H1 (cell line): ENCODE measurements around the gene ZNF524. TPM values are rescaled to one million over a fixed set of nuclear protein-coding genes. Genes with fewer than 3 reads are reported as not detected.

ENCODE experiments used
- EP300 ChIP-seq, 2 experiments: IDR thresholded peaks; 1 replicate in 1 of 2; 2 replicates in 1 of 2; pipeline ENCODE4 v1.6.1; 2011 to 2012; ENCODE audit warnings: low read depth in 2 of 2, low read length in 2 of 2, mild to moderate bottlenecking in 2 of 2, borderline replicate concordance in 1 of 2, inconsistent platforms in 1 of 2, moderate library complexity in 1 of 2
- GTF2F1 ChIP-seq: IDR thresholded peaks from 2 replicates; pipeline ENCODE4 v1.6.1; 2012; ENCODE audit warnings: low read depth, low read length, improper control_type of control experiment, borderline replicate concordance
- HDAC6 ChIP-seq: IDR thresholded peaks from one replicate; pipeline ENCODE4 v1.7.1; 2012; ENCODE audit warnings: low read depth, mild to moderate bottlenecking, inconsistent platforms, low read length, moderate library complexity
- JUN ChIP-seq: IDR thresholded peaks from 2 replicates; pipeline ENCODE4 v1.6.1; 2011; ENCODE audit warnings: low read depth, mild to moderate bottlenecking, improper control_type of control experiment, low read length
- NANOG ChIP-seq: IDR thresholded peaks from 2 replicates; pipeline ENCODE4 v1.6.1; 2011; ENCODE audit warnings: low read length, low read depth, mild to moderate bottlenecking, inconsistent platforms; ENCODE audit not compliant: insufficient read depth, poor library complexity, severe bottlenecking
- RAD21 ChIP-seq, 2 experiments: IDR thresholded peaks in 1 of 2; conservative IDR thresholded peaks in 1 of 2; 2 replicates each; pipeline ENCODE4 v1.6.1; 2011; ENCODE audit warnings: low read depth in 2 of 2, low read length in 2 of 2, improper control_type of control experiment in 1 of 2, inconsistent platforms in 1 of 2, mild to moderate bottlenecking in 1 of 2, moderate library complexity in 1 of 2
- SAP30 ChIP-seq: fragments of 300-600 bp; sonication (generic); IDR thresholded peaks from 2 replicates; pipeline ENCODE4 v1.7.1; 2012; ENCODE audit warnings: low read length, moderate library complexity, mild to moderate bottlenecking, inconsistent platforms; ENCODE audit not compliant: insufficient read depth, insufficient replicate concordance
- SIN3A ChIP-seq, 2 experiments: IDR thresholded peaks in 1 of 2; conservative IDR thresholded peaks in 1 of 2; 2 replicates each; pipeline ENCODE4 v1.6.1; 2011 to 2012; ENCODE audit warnings: low read length in 2 of 2, improper control_type of control experiment in 1 of 2, low read depth in 1 of 2, mild to moderate bottlenecking in 1 of 2
- SP2 ChIP-seq: IDR thresholded peaks from 2 replicates; pipeline ENCODE4 v1.6.1; 2012; ENCODE audit warnings: mild to moderate bottlenecking, low read length, inconsistent platforms
- YY1 ChIP-seq: IDR thresholded peaks from 2 replicates; pipeline ENCODE4 v1.6.1; 2011; ENCODE audit warnings: low read depth, mild to moderate bottlenecking, low read length
- polyA plus RNA-seq, 7 experiments: library from polyadenylated mRNA; depleted of rRNA in 3 of 7; stranded (reverse) in 5 of 7; unstranded in 2 of 7; fragments of >200 nt in 5 of 7; fragments of 200-250 nt in 2 of 7; gene quantifications; 1 replicate in 5 of 7; 2 replicates in 1 of 7; 4 replicates in 1 of 7; pipeline versions ENCODE4 v1.2.1 to v1.2.3, GENCODE V29; 2011 to 2013; ENCODE audit warnings: missing spikeins in 2 of 7, mixed read lengths in 2 of 7
- total RNA-seq: library from RNA; stranded (reverse); fragmentation: NEBNext Ultra II Directional; extraction: Animal tissue kit (Norgen Biotek cat#: 25700); gene quantifications from 2 replicates; pipeline ENCODE4 v1.2.1, GENCODE V29; 2021

The ZNF524 gene
- total and polyA plus RNA-seq, 2 of the 8 experiments (the other 6 are each of a cell fraction or from before 2014, with no cell fraction given), result 4.4 to 4.7 TPM

DNA sequence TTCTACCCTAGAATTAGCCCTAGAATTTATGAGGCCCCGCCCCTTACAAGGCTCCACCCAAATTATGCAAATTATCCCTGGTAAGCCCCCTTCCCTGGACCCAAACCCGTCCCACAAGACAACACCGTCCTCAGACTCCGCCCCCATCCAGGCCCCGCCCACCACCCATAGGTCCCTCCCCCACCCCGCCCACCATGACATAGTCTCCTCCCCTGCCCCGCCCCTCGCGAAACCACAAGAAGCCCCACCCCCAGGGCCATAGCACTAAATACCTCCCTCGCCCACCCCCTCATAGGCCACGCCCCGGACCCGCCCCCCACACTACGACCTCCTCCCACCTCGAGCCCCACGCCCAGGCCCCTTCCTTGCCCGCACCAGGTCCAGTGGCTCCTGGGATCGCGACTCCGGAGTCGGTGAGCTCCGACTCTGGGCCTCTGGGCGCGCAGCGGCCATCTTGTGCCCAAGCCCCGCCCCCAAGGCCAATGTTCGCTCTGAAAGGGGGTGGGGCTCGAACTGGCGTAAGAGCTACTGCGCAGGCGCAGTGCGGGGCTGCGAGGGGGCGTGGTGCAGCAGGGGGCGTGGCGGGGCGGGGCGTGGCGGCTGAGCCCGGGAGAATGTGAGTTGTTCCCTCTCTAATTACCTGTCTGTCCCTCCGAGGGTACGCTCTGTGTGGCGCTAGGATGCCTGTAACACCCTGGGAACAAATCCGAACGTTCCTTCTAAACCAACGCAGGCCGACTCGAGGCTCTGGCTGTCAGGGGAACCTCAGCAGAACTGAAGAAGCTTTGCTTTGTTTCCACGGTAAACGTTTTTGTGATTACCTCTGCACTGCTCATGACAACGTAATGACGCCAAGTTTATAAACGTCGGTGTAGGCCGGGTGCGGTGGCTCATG, 24.3 kb downstream of the ZNF524 start, which contains the start of gene ZNF784 (continued):
- no peak for TF ChIP-seq HDAC6
- no peak for TF ChIP-seq GTF2F1
- TF ChIP-seq SAP30, result no peak
- TF ChIP-seq EP300 (IDR thresholded peaks at IDR 0.05; ENCODE audit: borderline replicate concordance in 1 of 2, low read depth in 2 of 2, low read length in 2 of 2), result no peak
- TF ChIP-seq JUN, result no peak
- no peak for TF ChIP-seq RAD21 (IDR thresholded peaks at IDR 0.05 in 1 of 2, conservative IDR thresholded peaks at IDR 0.05 in 1 of 2; ENCODE audit: low read depth in 2 of 2, low read length in 2 of 2)
- TF ChIP-seq SP2, result no peak
- peak; percentile 98 for TF ChIP-seq YY1
- no peak for TF ChIP-seq NANOG
- 0 out of 4 replicates have a peak, but pooled peaks of 1 of the 2 experiments have one; percentile 26 for TF ChIP-seq SIN3A (conservative IDR thresholded peaks at IDR 0.05 in 1 of 2, IDR thresholded peaks at IDR 0.05 in 1 of 2; ENCODE audit: low read depth in 1 of 2, low read length in 2 of 2)
